ENCODE measurements around the gene AFF1.

GRCh38 chr4:87003266-87003665, 68.5 kb downstream of the AFF1 start:
- TF ChIP-seq CTCF (IDR thresholded peaks at IDR 0.05) (no peak), SP1 (CRISPR knock-in tag; conservative IDR thresholded peaks at IDR 0.05) (no peak)

Measured in WTC11 (cell line).